ENCODE results near the gene CDC5L.

CDC5L gene

GRCh38 chr6:44477293-44477894 lies 89.9 kb downstream of the CDC5L start:
- no peak for FAIRE-seq

GRCh38 chr6:44478158-44478557 lies 90.7 kb downstream of the CDC5L start:
- no peak for FAIRE-seq

- no peak for FAIRE-seq
Measured at GRCh38 chr6:44478591-44479254, 91.2 kb downstream of the CDC5L start.

- FAIRE-seq: no peak
Measured at GRCh38 chr6:44480097-44480541, 92.6 kb downstream of the CDC5L start.

DNA sequence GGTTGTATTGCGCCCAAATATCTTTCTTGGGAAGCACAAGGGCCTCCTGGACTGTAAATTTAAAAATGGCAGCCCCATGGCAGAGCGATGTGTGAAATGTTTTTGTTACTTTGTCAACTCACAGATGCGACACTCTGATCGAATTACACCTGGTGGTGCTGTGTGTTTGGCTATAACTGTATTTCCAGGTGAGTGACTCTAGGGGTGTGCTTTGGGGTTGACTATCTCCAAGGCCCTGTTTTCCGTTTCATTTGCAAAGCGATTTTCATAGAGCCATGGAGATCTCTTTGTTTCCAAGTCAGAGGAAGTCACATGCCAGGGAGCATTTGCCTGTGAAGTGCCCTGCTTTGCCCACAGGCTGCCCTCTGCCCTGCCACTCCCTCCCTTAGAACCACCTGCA lies 93.5 kb downstream of the CDC5L start:
- no peak for FAIRE-seq

DNA sequence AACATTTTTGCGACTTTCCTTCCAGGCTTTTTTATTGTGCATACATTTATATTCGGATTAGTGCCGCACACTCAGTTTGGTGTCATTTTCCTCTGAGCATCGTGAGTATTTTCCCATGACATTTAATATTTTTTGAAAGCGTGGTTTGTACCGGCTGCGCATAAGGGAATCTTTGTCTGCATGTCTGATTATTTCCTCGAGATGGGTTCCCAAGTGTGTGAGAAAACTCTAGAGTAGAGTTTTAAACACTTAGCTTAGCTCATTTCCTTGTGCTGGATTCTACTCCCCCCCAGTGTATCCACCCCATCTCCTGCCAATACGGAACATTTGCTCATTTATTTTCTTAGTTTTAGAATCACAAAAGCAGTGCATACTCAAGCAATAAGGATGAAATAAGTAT lies 94.3 kb downstream of the CDC5L start:
- FAIRE-seq: no peak

- no peak for FAIRE-seq
Measured at GRCh38 chr6:44485601-44486401, 98.3 kb downstream of the CDC5L start.

GRCh38 chr6:44487002-44487401 lies 99.5 kb downstream of the CDC5L start:
- no peak for FAIRE-seq

DNA sequence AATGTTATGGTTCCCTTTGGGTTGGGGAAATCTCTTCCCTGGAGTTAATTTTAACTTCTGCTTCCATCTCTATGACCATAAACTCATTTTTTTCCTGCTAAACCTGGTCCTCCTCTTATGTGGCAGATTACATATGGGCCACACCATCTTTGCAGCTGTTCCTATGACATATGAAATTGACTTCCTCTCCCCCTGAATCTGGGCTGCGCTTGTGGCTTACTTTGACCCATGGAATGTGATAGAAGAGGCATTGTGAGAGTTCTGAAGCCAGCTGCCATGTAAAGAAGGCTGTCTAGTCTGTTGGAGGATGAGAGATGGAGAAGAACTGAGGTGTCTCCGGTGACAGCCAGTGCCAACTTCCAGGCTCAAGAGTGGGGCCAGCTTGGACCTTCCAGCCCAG lies 100.1 kb downstream of the CDC5L start:
- no peak for FAIRE-seq

DNA sequence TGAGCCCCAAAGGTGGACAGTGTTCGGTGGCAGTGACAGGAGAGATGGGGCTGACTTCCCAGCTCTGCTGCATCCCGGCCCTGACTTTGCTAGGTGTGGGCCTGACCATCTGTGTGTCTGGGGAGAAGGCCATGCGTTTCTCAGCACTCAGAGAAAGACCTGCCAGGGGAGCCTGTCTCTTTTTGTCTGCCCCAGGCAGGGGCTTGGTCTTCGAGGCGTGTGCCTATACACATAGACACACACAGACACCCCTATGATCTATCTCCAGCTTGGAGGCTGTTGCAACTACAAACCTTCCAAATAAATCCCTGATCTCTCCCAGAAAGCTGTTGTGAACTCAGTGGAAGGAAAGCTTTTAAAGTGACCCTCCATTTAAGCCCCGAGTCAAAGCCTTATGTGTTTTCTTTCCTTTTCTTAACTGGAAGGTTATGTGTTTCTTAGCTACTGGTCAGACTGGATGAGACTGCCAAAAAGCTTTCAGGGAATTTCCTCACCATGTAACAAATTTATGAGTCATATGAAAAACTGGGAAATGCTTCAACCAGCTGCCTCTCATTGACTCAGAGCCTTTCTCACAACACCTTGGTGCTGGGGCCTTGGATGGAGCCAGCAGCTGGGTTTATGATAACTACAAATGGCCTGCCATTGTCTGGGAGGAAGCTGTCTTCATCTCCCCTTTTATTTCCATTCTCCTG lies 102.6 kb downstream of the CDC5L start:
- peak; percentile 94 for FAIRE-seq

- no peak for FAIRE-seq
Measured at GRCh38 chr6:44493132-44493531, 105.6 kb downstream of the CDC5L start.

GRCh38 chr6:44493593-44493992 lies 106.1 kb downstream of the CDC5L start:
- no peak for FAIRE-seq

DNA sequence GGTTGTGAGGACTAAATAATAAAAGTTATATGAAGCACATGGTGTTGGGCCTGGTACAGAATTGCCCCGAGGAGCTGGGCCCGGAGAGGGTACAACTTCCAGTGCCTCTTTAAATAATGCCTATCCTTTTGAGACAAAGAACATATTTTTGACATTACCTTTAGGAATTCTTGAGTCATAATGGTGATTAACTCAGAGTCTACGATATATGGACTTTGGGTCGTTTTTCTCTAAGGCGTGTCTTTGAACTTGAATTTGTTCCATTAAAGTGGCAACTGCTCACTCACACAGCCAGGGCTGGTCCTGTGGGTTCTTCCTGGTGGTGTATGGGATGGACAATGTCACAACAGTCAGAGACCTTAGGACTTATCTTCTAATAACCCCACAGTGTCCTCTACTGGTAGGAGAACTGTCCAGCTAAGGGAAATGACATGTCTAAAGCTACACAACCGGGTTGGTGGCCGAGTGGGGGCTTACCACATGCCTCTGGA lies 106.5 kb downstream of the CDC5L start:
- FAIRE-seq: no peak

GRCh38 chr6:44495036-44495901 lies 107.8 kb downstream of the CDC5L start:
- no peak for FAIRE-seq

DNA sequence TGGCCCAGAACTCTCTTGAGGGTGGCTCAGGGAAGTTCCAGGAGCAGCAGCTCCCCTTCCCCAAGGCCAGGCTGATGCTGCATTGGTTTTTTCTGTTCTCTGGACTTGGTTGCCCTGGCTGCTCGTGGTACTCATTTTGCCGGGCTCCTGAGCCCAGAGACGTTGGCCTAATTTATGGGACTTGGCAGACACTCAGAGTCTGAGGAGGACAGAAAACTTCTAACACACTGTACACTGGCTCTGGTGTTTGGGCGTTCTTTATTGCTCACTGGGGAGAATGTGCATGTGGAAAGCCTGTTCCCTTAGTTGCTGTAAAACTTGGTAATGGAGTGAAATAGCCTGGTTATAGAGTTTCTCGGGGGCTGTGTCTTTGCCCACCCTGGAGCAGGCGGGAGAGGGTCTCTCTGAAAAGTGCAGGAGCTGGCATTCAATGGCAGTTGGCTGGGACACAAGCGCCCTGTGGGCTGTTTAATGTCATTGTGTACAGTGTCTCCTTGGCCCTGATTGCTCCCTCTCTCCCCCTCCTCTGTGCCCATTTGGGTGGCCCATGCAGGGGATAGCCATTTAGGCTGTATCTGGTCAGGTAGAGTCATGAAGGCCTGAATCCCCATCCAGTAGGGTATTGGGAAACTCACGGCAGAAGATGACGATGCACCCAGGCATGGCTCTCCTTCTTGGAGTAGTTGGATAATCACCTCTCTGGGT lies 109.3 kb downstream of the CDC5L start:
- no peak for FAIRE-seq

DNA sequence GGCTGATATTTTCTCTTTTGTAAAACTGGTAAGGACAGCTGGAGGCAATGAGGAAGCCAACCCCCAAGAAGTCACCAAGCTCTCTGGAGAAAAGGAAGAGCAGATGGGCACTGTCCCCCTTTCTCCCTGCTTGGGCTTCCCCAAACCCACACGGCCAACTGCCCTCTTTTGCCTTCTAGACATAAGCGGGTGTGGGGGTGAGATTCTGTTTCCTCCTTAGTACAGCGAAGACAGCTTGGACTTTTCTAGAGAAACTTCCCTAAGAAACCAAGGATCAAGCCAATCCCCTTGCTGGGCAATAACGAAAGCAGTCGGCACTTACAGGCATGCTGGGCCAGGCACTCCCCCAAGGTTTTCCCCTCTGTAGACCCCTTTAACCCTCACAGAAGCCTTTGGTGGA lies 110.3 kb downstream of the CDC5L start:
- no peak for FAIRE-seq

DNA sequence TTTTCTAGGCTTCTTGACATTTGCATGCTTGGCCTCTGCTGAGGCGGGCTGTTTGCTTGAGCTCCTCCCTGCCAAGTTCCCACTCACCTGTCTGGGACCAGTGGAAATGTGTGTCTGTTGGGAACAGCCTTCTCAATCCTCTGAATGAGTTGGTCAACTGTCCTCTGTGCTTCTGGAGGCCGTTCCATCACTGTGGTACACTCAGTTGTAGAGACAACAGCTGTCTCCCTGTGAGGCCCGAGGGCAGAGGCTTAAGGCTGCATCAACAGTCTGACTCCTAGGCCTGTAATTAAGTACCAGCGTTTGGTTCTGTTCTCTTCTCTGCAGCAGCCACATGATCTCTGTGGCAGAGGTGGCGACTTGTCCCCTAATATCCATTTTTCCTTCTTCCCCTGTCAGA lies 110.9 kb downstream of the CDC5L start:
- FAIRE-seq: no peak

- no peak for FAIRE-seq
Measured at GRCh38 chr6:44499609-44500008, 112.1 kb downstream of the CDC5L start.

Data from islet of Langerhans (tissue), 1 donor.